G401.6 (cell line): ENCODE results near the gene BCL11B.

Source experiments
- FAIRE-seq: peaks from 2 replicates; lab custom pipeline; 2012; peaks lifted over from hg19 to GRCh38; lab: Jason Lieb, UNC

The BCL11B gene

GRCh38 chr14:99133636-99134515 is 138.1 kb downstream of the BCL11B start:
- no peak for FAIRE-seq

- no peak for FAIRE-seq
Measured at GRCh38 chr14:99132821-99133635, 139.0 kb downstream of the BCL11B start.

GRCh38 chr14:99131632-99132271 is 140.2 kb downstream of the BCL11B start:
- no peak for FAIRE-seq

- no peak for FAIRE-seq
Measured at GRCh38 chr14:99129998-99130397, 142.0 kb downstream of the BCL11B start.

- no peak for FAIRE-seq
Measured at GRCh38 chr14:99129211-99129696, 142.7 kb downstream of the BCL11B start.

- no peak for FAIRE-seq
Measured at GRCh38 chr14:99128185-99128584, 143.8 kb downstream of the BCL11B start.

- FAIRE-seq, result no peak
Measured at GRCh38 chr14:99127651-99128167, 144.3 kb downstream of the BCL11B start.

GRCh38 chr14:99125616-99126431 is 146.2 kb downstream of the BCL11B start:
- FAIRE-seq, result no peak

GRCh38 chr14:99125113-99125512 is 146.9 kb downstream of the BCL11B start:
- FAIRE-seq, result no peak

GRCh38 chr14:99124482-99125105 is 147.4 kb downstream of the BCL11B start:
- FAIRE-seq, result no peak

- no peak for FAIRE-seq
Measured at GRCh38 chr14:99123208-99123870, 148.7 kb downstream of the BCL11B start.

- no peak for FAIRE-seq
Measured at GRCh38 chr14:99122521-99123125, 149.4 kb downstream of the BCL11B start.

GRCh38 chr14:99121319-99121875 is 150.6 kb downstream of the BCL11B start:
- FAIRE-seq, result no peak

- FAIRE-seq, result no peak
Measured at GRCh38 chr14:99120526-99121318, 151.3 kb downstream of the BCL11B start.

- no peak for FAIRE-seq
Measured at GRCh38 chr14:99119554-99120525, 152.2 kb downstream of the BCL11B start.
